Measurements from ENCODE around the gene ORAI3. TPM values are rescaled to one million over a fixed set of nuclear protein-coding genes. Genes with fewer than 3 reads are reported as not detected.

Gene ORAI3
- total and polyA plus RNA-seq, 2 donors from 2014 or later: 23.1 to 32.3 TPM

GRCh38 chr16:30966033-30966619 is 17.3 kb downstream of the ORAI3 start:
- TF ChIP-seq CTCF (IDR thresholded peaks at IDR 0.05; ENCODE audit: borderline replicate concordance, extremely low read depth, insufficient read depth): no peak

GRCh38 chr16:30967795-30968194 is 18.9 kb downstream of the ORAI3 start:
- Histone ChIP-seq H3K27me3 (ENCODE audit: control insufficient read depth, insufficient read depth, low read length) (no peaks in the 10 kb centered on the region), H3K4me1 (ENCODE audit: control insufficient read depth in 2 of 3, insufficient read depth in 2 of 3, low read depth in 1 of 3, low read length in 3 of 3) (no peaks in the 10 kb centered on the region), H3K9ac (ENCODE audit: low read length in 3 of 3) (no peak overlapping the region), H3K4me3 (ENCODE audit: low read length in 3 of 3) (no peak overlapping the region), H3K27ac (ENCODE audit: low read depth in 2 of 2, low read length in 2 of 2) (no peak overlapping the region), H3K36me3 (ENCODE audit: control insufficient read depth in 2 of 3, insufficient read depth in 3 of 3, low read length in 3 of 3) (peaks cover 12 to 52% (median 27%) of the 10 kb centered on the region in 3 donors), H3K9me3 (ENCODE audit: control insufficient read depth in 2 of 3, insufficient read depth in 1 of 3, low read length in 3 of 3) (no peaks in the 10 kb centered on the region)
- DNase-seq (no peak), FAIRE-seq (no peak)
- TF ChIP-seq CTCF (IDR thresholded peaks at IDR 0.05; ENCODE audit: borderline replicate concordance, extremely low read depth, insufficient read depth): no peak
- intact Hi-C loops (cut with DNase I): no loop called here

More at GRCh38 chr16:30966033-30966619, 17.3 kb downstream of the ORAI3 start:
- Histone ChIP-seq H3K36me3 (ENCODE audit: control insufficient read depth in 2 of 3, insufficient read depth in 3 of 3, low read length in 3 of 3) (peaks cover 12 to 55% (median 25%) of the 10 kb centered on the region in 3 donors), H3K4me3 (ENCODE audit: low read length in 3 of 3) (no peak overlapping the region), H3K27ac (ENCODE audit: low read depth in 2 of 2, low read length in 2 of 2) (no peak overlapping the region), H3K9me3 (ENCODE audit: control insufficient read depth in 2 of 3, insufficient read depth in 1 of 3, low read length in 3 of 3) (no peaks in the 10 kb centered on the region), H3K4me1 (ENCODE audit: control insufficient read depth in 2 of 3, insufficient read depth in 2 of 3, low read depth in 1 of 3, low read length in 3 of 3) (no peaks in the 10 kb centered on the region), H3K9ac (ENCODE audit: low read length in 3 of 3) (no peak overlapping the region), H3K27me3 (ENCODE audit: control insufficient read depth, insufficient read depth, low read length) (no peaks in the 10 kb centered on the region)
- intact Hi-C loops (cut with DNase I): no loop called here
- DNase-seq (no peak), FAIRE-seq (no peak)

- DNase-seq (no peak), FAIRE-seq (no peak)
- intact Hi-C loops (cut with DNase I): no loop called here
- Histone ChIP-seq H3K36me3 (ENCODE audit: control insufficient read depth in 2 of 3, insufficient read depth in 3 of 3, low read length in 3 of 3) (peaks cover 12 to 54% (median 33%) of the 10 kb centered on the region in 3 donors), H3K4me1 (ENCODE audit: control insufficient read depth in 2 of 3, insufficient read depth in 2 of 3, low read depth in 1 of 3, low read length in 3 of 3) (no peaks in the 10 kb centered on the region), H3K27ac (ENCODE audit: low read depth in 2 of 2, low read length in 2 of 2) (no peak overlapping the region), H3K9me3 (ENCODE audit: control insufficient read depth in 2 of 3, insufficient read depth in 1 of 3, low read length in 3 of 3) (no peaks in the 10 kb centered on the region), H3K4me3 (ENCODE audit: low read length in 3 of 3) (no peak overlapping the region), H3K27me3 (ENCODE audit: control insufficient read depth, insufficient read depth, low read length) (no peaks in the 10 kb centered on the region), H3K9ac (ENCODE audit: low read length in 3 of 3) (no peak overlapping the region)
- TF ChIP-seq CTCF (IDR thresholded peaks at IDR 0.05; ENCODE audit: borderline replicate concordance, extremely low read depth, insufficient read depth): no peak
Observed at GRCh38 chr16:30969246-30969842, 20.5 kb downstream of the ORAI3 start.

All from kidney (tissue), 14 donors.